Ecto neural progenitor cell (in vitro differentiated cells): ENCODE data around the gene FMNL3.
"Not testable (repeated sequence)": the region's sequence is repeated elsewhere in the genome, so short reads cannot be mapped to it uniquely, and the experiment has no call there.

ENCODE experiments used
- DNase-seq: peaks from one replicate; pipeline ENCODE4 v3.0.0-alpha.2; 2018; ENCODE audit warnings: low spot score

FMNL3 gene, protein sequence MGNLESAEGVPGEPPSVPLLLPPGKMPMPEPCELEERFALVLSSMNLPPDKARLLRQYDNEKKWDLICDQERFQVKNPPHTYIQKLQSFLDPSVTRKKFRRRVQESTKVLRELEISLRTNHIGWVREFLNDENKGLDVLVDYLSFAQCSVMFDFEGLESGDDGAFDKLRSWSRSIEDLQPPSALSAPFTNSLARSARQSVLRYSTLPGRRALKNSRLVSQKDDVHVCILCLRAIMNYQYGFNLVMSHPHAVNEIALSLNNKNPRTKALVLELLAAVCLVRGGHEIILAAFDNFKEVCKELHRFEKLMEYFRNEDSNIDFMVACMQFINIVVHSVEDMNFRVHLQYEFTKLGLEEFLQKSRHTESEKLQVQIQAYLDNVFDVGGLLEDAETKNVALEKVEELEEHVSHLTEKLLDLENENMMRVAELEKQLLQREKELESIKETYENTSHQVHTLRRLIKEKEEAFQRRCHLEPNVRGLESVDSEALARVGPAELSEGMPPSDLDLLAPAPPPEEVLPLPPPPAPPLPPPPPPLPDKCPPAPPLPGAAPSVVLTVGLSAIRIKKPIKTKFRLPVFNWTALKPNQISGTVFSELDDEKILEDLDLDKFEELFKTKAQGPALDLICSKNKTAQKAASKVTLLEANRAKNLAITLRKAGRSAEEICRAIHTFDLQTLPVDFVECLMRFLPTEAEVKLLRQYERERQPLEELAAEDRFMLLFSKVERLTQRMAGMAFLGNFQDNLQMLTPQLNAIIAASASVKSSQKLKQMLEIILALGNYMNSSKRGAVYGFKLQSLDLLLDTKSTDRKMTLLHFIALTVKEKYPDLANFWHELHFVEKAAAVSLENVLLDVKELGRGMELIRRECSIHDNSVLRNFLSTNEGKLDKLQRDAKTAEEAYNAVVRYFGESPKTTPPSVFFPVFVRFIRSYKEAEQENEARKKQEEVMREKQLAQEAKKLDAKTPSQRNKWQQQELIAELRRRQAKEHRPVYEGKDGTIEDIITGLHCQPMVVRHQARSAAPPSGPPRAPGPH

GRCh38 chr12:49707128-49707811 is at the start of gene FMNL3:
Gene FMNL3 (minus strand): TSS chr12:49707405. CDS start chr12:49707180, 225 bp downstream.
- peak; percentile 100 for DNase-seq

DNA sequence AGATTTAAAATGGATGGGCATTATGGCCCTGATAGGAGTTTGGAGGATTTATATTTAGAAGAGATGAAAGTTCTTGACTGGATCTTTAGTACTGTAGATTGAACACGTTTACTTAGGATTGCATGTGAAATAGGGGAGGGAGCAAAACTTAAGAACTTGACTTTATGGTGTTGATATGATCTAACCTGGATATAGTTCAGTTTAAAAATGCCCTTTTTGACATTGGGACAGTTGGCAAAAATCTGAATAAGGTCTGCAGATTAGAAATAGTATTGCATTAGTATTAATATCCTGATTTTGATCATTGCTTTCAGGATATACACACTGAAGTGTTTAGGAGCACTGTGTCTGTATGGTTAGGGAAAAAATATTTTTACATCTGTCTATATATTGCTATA is 43.8 kb upstream of the FMNL3 start:
- DNase-seq: no peak

DNA sequence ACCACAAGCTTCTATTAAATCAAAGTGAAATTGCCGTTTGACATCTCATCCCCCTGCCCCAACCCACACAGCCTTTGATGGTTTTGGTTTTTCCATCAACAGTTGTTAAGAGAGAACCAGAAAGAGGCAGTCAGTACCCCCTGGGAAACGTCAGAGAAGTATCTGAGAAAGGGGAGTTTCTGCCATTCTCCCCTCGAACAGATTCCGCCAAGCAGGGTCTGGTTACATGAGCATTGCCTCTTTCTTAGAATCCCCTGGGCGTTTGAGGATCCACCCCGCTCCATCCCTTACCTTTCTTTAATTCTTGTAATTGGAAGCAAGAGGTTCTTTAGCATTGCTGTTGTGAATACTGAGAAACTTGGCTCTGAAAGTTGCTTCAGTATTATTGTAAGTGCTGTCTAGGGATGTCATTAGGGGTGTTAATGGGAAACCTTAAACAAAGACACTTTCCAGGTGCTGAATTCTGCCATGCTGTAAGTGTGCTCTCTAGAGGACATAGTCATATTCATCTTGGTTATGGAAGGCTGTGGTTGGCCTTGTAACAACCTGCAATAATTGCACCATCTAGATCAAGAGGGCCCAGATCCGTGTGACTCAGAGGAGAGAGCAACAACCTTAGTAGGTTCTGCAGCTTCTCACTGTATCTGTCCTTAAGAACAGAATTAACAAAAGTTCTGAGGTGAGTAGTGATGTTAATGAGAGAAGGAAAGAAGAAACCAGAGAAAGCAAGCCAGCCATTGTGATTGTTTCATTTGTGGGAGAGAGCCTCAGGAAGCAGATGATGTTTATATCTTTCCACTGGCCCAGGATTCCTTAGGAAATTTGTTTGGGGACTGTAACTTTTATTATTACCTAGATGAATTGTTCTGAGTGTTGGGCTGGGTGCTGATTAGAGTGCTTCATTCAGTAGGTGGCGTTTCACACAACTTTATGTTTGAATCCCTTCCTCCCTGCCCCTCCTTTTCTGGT is 43.1 kb upstream of the FMNL3 start:
- DNase-seq: no peak

- DNase-seq: no peak
Measured at GRCh38 chr12:49748800-49749199, 41.6 kb upstream of the FMNL3 start.

DNA sequence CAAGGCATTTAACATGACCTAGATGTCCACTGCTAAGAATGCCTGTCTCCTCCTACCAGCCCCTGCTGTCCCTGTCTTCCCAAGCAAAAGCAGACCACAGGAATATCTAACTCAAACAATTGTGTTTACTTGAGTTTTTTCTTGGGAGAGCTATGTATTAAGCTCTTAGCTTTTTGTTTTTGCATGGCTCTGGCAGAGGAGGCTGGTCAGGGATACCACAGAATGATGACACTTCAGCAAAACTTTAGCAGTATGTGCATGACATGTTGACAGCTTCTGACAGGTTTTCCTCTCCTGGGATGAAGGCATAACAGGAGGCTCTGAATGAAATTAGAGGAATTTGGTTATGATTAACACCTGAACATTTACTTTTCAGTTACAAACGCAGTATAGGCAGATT is 41.1 kb upstream of the FMNL3 start:
- DNase-seq: no peak

- no peak for DNase-seq
Measured at GRCh38 chr12:49744363-49744885, 37.2 kb upstream of the FMNL3 start.

GRCh38 chr12:49741882-49742620 is 34.8 kb upstream of the FMNL3 start:
- peak; percentile 88 for DNase-seq

DNA sequence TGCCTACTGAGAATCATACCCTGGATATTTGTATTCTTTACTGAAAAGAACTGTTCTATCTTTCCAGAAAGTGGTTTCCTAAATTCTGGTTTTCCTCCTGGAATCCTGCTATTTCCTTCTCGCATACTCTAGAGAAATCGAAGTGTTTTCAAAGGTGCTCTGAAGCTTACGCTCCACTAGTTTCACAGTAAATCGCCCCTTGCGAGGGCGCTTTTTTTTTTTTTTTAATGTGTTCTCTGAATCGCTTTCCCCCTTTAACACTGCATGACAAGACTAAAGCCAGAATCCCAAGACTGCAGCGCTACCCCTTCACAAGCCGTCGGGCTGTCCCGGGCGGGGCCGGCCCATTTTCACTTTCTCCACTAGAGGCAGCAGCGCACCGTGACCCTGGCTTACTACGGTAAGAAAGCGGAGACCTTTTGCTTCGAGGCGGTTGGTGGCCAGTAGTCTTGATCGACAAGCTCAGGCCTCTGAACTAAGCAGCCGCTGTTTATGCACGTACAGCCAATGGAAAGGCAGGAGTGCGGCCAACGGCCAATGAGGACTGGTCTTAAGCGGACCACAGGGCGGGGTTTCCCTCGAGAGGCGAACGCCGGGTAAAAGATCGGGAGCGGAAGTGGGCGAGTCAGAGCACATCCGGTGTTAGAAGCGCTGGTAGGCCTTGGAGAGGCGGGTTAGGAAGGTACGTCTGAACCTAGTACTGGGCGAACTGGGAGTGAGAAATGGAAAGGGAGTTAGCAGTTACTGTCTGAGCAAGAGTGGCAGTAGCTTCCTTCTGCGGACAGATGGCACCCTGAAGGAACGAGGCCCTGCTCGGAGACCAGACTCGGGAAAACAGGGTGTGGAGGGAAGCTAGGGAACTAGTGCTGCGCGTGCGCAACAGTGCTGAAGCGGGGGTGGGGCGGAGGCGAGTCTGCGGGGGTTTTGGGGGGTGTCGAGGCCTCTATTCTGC is 34.0 kb upstream of the FMNL3 start, which contains the start of gene TMBIM6:
TMBIM6 (plus strand) TSS at position 628 of the 952 bp plus-strand sequence. CDS start 10,937 bp downstream, outside the sequence.
- DNase-seq: peak; percentile 100

- DNase-seq: not testable (repeated sequence)
Measured at GRCh38 chr12:49740277-49740676, 33.1 kb upstream of the FMNL3 start.

DNA sequence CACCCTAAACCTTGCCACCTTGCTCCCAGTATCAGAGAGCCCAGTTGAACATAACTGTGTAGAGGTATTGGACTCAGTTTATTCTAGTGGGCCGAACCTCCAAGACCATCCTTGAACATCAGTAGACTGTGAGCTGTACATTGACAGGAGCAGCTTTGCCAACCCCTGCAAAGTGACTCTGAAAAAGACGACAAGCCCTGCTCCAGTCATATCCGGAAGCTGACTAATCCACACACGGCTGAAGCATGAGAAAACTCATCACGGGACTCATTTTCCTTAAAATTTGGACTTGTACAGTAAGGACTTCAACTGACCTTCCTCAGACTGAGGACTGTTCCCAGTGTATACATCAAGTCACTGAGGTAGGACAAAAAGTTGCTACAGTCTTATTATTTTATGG is 31.5 kb upstream of the FMNL3 start:
- not testable (repeated sequence) for DNase-seq

- not testable (repeated sequence) for DNase-seq
Measured at GRCh38 chr12:49734900-49735299, 27.7 kb upstream of the FMNL3 start.

GRCh38 chr12:49733219-49734017 is 26.2 kb upstream of the FMNL3 start:
- DNase-seq: no peak

DNA sequence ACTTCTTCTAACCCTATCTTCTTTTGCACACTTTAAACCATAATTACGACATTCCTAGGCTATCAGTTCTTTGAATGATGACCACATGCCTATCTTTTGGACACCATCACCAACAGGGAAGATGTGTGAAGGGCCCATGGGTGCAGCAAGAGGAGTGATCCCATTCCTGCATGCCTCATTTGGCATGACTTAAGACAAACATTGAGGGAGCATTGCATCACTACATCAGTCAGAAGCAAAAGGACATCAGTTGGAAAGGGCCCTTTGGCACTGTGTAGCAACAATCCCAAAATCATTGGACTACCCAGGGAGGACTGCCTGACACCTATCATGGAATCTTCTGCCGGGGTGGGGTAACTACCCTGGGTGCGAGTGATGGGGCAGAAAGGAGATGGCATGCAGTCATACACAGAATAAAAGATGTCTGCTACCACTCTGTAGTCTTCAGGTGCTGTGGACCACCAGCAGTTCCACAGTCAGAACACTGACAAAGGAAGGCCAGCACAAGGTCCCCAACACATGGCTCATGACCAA is 23.4 kb upstream of the FMNL3 start:
- no peak for DNase-seq

GRCh38 chr12:49730050-49730449 is 22.8 kb upstream of the FMNL3 start:
- DNase-seq: no peak

DNA sequence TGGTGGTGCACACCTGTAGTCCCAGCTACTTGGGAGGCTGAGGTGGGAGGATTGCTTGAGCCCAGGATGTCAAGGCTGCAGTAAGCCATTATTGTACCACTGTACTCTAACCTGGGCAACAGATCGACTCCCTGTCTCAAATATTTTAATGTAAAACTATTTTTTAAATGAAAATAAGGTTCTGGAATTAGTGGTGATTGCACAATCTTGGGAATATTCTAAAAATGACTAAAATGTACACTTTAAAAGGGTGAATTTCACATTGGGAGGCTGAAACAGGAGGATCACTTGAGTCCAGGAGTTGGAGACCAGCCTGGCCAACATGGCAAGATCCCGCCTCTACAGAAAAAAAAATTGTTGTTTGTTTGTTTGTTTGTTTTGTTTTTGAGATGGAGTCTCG is 21.2 kb upstream of the FMNL3 start:
- DNase-seq: no peak

DNA sequence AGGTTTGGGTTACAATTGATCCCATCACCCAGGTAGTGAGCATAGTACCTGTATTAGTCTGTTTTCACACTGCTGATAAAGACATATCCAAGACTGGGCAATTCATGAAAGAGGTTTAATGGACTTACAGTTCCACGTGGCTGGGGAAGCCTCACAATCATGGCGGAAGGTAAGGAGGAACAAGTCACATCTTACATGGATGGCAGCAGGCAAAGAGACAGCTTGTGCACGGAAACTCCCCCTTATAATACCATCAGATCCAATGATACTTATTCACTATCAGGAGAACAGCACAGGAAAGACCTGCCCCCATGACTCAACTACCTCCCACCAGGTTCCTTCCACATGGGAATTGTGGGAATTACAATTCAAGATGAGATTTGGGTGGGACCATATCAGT is 14.2 kb upstream of the FMNL3 start:
- not testable (repeated sequence) for DNase-seq

- DNase-seq: no peak
Measured at GRCh38 chr12:49720214-49720613, 13.0 kb upstream of the FMNL3 start.
